Endothelial cell of umbilical vein (primary cell): Measurements from ENCODE around the gene FGD6. TPM values are rescaled to one million over a fixed set of nuclear protein-coding genes. Genes with fewer than 3 reads are reported as not detected.

Experiments used
- BruUV-seq: library from RNA; stranded (reverse); fragments of 400-500 nt; replicated peaks from 2 replicates; lab custom pipeline; 2021; lab: Mats Ljungman, UMichigan
- CTCF ChIA-PET: fragments of 300-600, 350-600 bp; sonication (Branson Sonifier 250); formaldehyde crosslinking; loops from one replicate; lab custom pipeline; 2021; ENCODE audit warnings: antibody characterized with exemption, inconsistent platforms; lab: Charles Lee
- POLR2A ChIA-PET: fragments of 300-600, 350-600 bp; sonication (Branson Sonifier 250); formaldehyde crosslinking; loops from one replicate; lab custom pipeline; 2021; ENCODE audit warnings: antibody characterized with exemption, inconsistent platforms; lab: Charles Lee
- DNase-seq: peaks from one replicate; pipeline ENCODE4 v3.0.0-alpha.2; 2011; ENCODE audit warnings: low read depth, low spot score
- FAIRE-seq: peaks from 2 replicates; lab custom pipeline; 2011; peaks lifted over from hg19 to GRCh38; lab: Jason Lieb, UNC
- H2AFZ ChIP-seq: 2 replicates; pipeline ENCODE4 v1.6.0; 2012; ENCODE audit warnings: low read depth, low read length, control low read depth, inconsistent platforms
- H3K27ac ChIP-seq: 2 replicates; pipeline ENCODE4 v1.5.1; 2011; ENCODE audit warnings: low read depth, mild to moderate bottlenecking, control low read depth, low read length, moderate library complexity; ENCODE audit not compliant: insufficient read depth
- H3K27me3 ChIP-seq, 2 experiments: 2 replicates each; pipeline versions ENCODE4 v1.6.0 to v1.6.1; 2011; ENCODE audit warnings: low read length in 2 of 2, mixed read lengths in 1 of 2; ENCODE audit not compliant: control insufficient read depth in 2 of 2, insufficient read depth in 2 of 2
- H3K36me3 ChIP-seq, 2 experiments: 2 replicates in 1 of 2; 3 replicates in 1 of 2; pipeline ENCODE4 v1.5.1; 2011; ENCODE audit warnings: low read length in 2 of 2, mild to moderate bottlenecking in 1 of 2, moderate library complexity in 1 of 2; ENCODE audit not compliant: control insufficient read depth in 2 of 2, insufficient read depth in 2 of 2; ENCODE audit errors: extremely low read depth in 1 of 2
- H3K4me1 ChIP-seq: 3 replicates; pipeline ENCODE4 v1.5.1; 2011; ENCODE audit warnings: mild to moderate bottlenecking, low read length; ENCODE audit not compliant: control insufficient read depth, insufficient read depth; ENCODE audit errors: extremely low read depth
- H3K4me2 ChIP-seq: 2 replicates; pipeline ENCODE4 v1.6.1; 2011; ENCODE audit warnings: low read length, control low read depth, mixed read lengths; ENCODE audit not compliant: insufficient read depth
- H3K4me3 ChIP-seq, 3 experiments: fragments of 200-600 bp in 1 of 3; sonication (generic), shearing (Covaris generic) in 1 of 3; replicated peaks in 1 of 3; 2 replicates each; pipeline ENCODE4 v1.5.1; 2011 to 2016; ENCODE audit warnings: control low read depth in 3 of 3, low read length in 3 of 3, mild to moderate bottlenecking in 2 of 3, inconsistent platforms in 1 of 3, low read depth in 1 of 3, moderate library complexity in 1 of 3; ENCODE audit not compliant: insufficient read depth in 1 of 3
- H3K79me2 ChIP-seq: 2 replicates; pipeline ENCODE4 v1.6.0; 2012; ENCODE audit warnings: low read length, inconsistent platforms; ENCODE audit not compliant: control insufficient read depth, insufficient read depth
- H3K9ac ChIP-seq: replicated peaks from 2 replicates; pipeline ENCODE3; 2011; ENCODE audit warnings: low read length, control low read depth; ENCODE audit not compliant: insufficient read depth; ENCODE audit errors: extremely low read depth
- H3K9me1 ChIP-seq: replicated peaks from 3 replicates; pipeline ENCODE4 v1.6.0; 2011; ENCODE audit warnings: mild to moderate bottlenecking, low read length; ENCODE audit not compliant: control insufficient read depth, insufficient read depth; ENCODE audit errors: extremely low read depth
- H3K9me3 ChIP-seq: replicated peaks from 2 replicates; pipeline ENCODE4 v1.5.1; 2012; ENCODE audit warnings: low read length, inconsistent platforms; ENCODE audit not compliant: control insufficient read depth, insufficient read depth
- H4K20me1 ChIP-seq: replicated peaks from 2 replicates; pipeline ENCODE3; 2011; ENCODE audit warnings: mild to moderate bottlenecking, low read length; ENCODE audit not compliant: control insufficient read depth, insufficient read depth; ENCODE audit errors: extremely low read depth
- CTCF ChIP-seq, 2 donors: IDR thresholded peaks; 1 replicate in 1 of 2; 2 replicates in 1 of 2; pipeline ENCODE4 v1.5.1; 2011; ENCODE audit warnings: low read length in 2 of 2, mild to moderate bottlenecking in 2 of 2, moderate library complexity in 2 of 2, control low read depth in 1 of 2, inconsistent platforms in 1 of 2, low read depth in 1 of 2; ENCODE audit not compliant: insufficient read depth in 1 of 2; ENCODE audit errors: extremely low read depth in 1 of 2
- EZH2 ChIP-seq: IDR thresholded peaks from 2 replicates; pipeline ENCODE4 v1.6.1; 2012; ENCODE audit warnings: borderline replicate concordance, low read depth, mild to moderate bottlenecking, moderate library complexity, low read length, inconsistent platforms; ENCODE audit not compliant: severe bottlenecking
- FOS ChIP-seq: IDR thresholded peaks from 2 replicates; pipeline ENCODE4 v1.6.1; 2011; ENCODE audit warnings: mild to moderate bottlenecking, low read length, moderate library complexity, borderline replicate concordance; ENCODE audit not compliant: insufficient read depth
- GATA2 ChIP-seq: IDR thresholded peaks from 2 replicates; pipeline ENCODE4 v1.7.0; 2011; ENCODE audit warnings: low read depth, mild to moderate bottlenecking, moderate library complexity, mixed read lengths, low read length; ENCODE audit not compliant: insufficient read length, insufficient read depth
- JUN ChIP-seq: IDR thresholded peaks from 2 replicates; pipeline ENCODE4 v1.6.1; 2011; ENCODE audit warnings: borderline replicate concordance, low read depth; ENCODE audit not compliant: insufficient read length, insufficient read depth
- MAX ChIP-seq: IDR thresholded peaks from 2 replicates; pipeline ENCODE4 v1.6.1; 2011; ENCODE audit not compliant: insufficient read depth, insufficient read length
- MYC ChIP-seq: IDR thresholded peaks from one replicate; pipeline ENCODE4 v1.6.1; 2011; ENCODE audit warnings: mild to moderate bottlenecking, low read depth, low read length
- POLR2A ChIP-seq: IDR thresholded peaks from 2 replicates; pipeline ENCODE4 v1.6.1; 2012; ENCODE audit warnings: low read depth, mild to moderate bottlenecking, control low read depth, low read length
- POLR2AphosphoS5 ChIP-seq: IDR thresholded peaks from 2 replicates; pipeline ENCODE4 v1.6.1; 2012; ENCODE audit warnings: low read depth, mild to moderate bottlenecking, control low read depth, low read length, moderate library complexity; ENCODE audit not compliant: insufficient read depth
- dilution Hi-C: fragments of 300-500 bp; cut with MboI; formaldehyde crosslinking; loops from one replicate; pipeline ENCODE4 v1.15.0; 2019; ENCODE audit warnings: low sequenced_read_pairs; ENCODE audit not compliant: extremely low pct_ligation_motif_present
- intact Hi-C: fragments of 100-400 bp; cut with micrococcal nuclease; formaldehyde crosslinking; loops from one replicate; pipeline ENCODE4 v1.10.0; 2022
- polyA plus RNA-seq, 4 experiments: library from polyadenylated mRNA; depleted of rRNA in 3 of 4; stranded (reverse) in 3 of 4; unstranded in 1 of 4; fragments of >200 nt; gene quantifications; 2 replicates each; pipeline versions ENCODE4 v1.2.1 to v1.2.3, GENCODE V29; 2011 to 2012; ENCODE audit warnings: missing spikeins in 1 of 4
- total RNA-seq: library from RNA; stranded (reverse); gene quantifications from 2 replicates; pipeline ENCODE4 v1.2.3, GENCODE V29; 2021

Gene FGD6
- total and polyA plus RNA-seq, 2 donors (not counting 3 experiments of a cell fraction or from before 2014, with no cell fraction given): 5.9 to 14.0 TPM

DNA sequence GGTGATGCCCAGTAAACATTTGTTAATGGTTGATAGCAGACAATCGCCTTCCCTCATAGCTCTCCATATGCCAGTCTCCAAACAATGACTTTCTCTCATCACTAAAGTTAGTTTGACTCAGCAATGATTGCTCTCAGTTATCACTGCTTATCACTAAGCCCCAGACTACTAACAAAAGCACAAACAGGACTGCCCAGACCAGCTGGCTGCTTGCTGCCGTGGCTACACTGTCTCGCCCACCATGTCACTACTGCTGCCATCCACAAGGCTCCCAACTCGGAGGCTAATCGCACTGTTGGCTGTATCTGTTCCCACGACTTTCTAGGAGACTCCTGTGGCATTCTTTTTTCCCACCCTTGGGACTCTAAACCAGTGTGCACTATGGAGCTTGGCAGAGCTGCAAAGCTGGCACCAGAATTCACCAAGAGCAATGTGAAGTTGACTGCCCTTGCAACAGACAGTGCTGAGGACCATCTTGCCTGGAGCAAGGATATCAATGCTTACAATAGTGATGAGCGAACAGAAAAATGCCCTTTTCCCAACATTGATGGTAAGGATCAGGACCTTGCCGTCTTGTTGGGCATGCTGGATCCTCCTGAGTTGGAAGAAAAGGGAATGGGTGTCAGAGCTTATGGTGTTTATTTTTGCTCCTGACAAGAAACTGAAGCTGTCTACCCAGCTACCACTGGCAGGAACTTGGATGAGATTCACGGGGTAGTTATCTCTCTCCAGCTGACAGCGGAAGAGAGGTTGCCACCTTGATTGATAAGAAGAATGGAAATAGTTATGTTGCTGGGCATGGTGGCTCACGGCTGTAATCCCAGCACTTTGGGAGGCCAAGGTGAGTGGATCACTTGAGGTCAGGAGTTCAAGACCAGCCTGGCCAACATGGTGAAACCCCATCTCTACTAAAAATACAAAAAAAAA, 116.7 kb downstream of the FGD6 start:
- dilution Hi-C loops (loop anchor here (25.0 kb wide), 1 partner anchor 112 kb away; the partner anchor contains the start of genes FGD6 and VEZT), intact Hi-C loops (loop anchor here (5.0 kb wide), 1 partner anchor 372 kb away; the partner anchor contains the start of gene METAP2)
- no peak overlapping the region for H3K27ac ChIP-seq
- no peaks in the 10 kb centered on the region for H3K27me3 ChIP-seq
- TF ChIP-seq EZH2: no peak
- TF ChIP-seq POLR2A: no peak
- TF ChIP-seq JUN: no peak
- TF ChIP-seq MYC: no peak
- no peak for TF ChIP-seq FOS
- no peak for TF ChIP-seq CTCF (IDR thresholded peaks at IDR 0.05; ENCODE audit: extremely low read depth in 1 of 2, insufficient read depth in 1 of 2, low read depth in 1 of 2, low read length in 2 of 2)
- no peak for TF ChIP-seq MAX
- no peak for TF ChIP-seq POLR2AphosphoS5
- TF ChIP-seq GATA2: no peak
- ChIA-PET CTCF (interaction anchor here (1.2 to 1.7 kb wide), 2 partner anchors 40 to 235 kb away, joined by 3 to 5 read pairs; no protein-coding TSS in a partner anchor), POLR2A (no interaction called here)
- H3K9ac ChIP-seq: no peak overlapping the region
- no peak overlapping the region for H3K4me2 ChIP-seq
- H3K4me3 ChIP-seq: no peak overlapping the region
- peaks cover 15% of the 10 kb centered on the region for H3K4me1 ChIP-seq
- no peaks in the 10 kb centered on the region for H3K9me3 ChIP-seq
- BruUV-seq: no TSS peak
- no peaks in the 10 kb centered on the region for H3K9me1 ChIP-seq
- H2AFZ ChIP-seq: no peak overlapping the region
- H4K20me1 ChIP-seq: no peaks in the 10 kb centered on the region
- peaks cover 6% of the 10 kb centered on the region in 2 experiments for H3K36me3 ChIP-seq
- no peak for DNase-seq
- no peaks in the 10 kb centered on the region for H3K79me2 ChIP-seq
- FAIRE-seq: no peak
